Stimulated activated CD8-positive, alpha-beta memory T cell treated with anti-CD3 and anti-CD28 coated beads, Interleukin-4, amount 100 ng/mL, for 4 hours (primary cell): ENCODE measurements around the gene SCOC.
"Not testable (repeated sequence)": the region's sequence is repeated elsewhere in the genome, so short reads cannot be mapped to it uniquely, and the experiment has no call there.

Source experiments
- DNase-seq, 2 donors: peaks; one replicate each; pipeline ENCODE4 v3.0.0-alpha.2; 2020; ENCODE audit warnings: low read depth in 2 of 2, low spot score in 1 of 2

SCOC gene

GRCh38 chr4:140359562-140360427, 13.7 kb upstream of the SCOC start:
- peak; percentile 53 to 65 for DNase-seq

- no peak for DNase-seq
Observed at GRCh38 chr4:140361099-140361498, 12.3 kb upstream of the SCOC start.

- DNase-seq, result no peak
Observed at GRCh38 chr4:140363051-140363450, 10.4 kb upstream of the SCOC start.

- DNase-seq, result no peak
Observed at GRCh38 chr4:140363558-140363957, 9.9 kb upstream of the SCOC start.

- DNase-seq, result no peak
Observed at GRCh38 chr4:140367738-140368137, 5.7 kb upstream of the SCOC start.

- DNase-seq, result no peak
Observed at GRCh38 chr4:140368686-140369085, 4.8 kb upstream of the SCOC start.

GRCh38 chr4:140372751-140373327, 607 bp upstream of the SCOC start:
- no peak for DNase-seq

GRCh38 chr4:140374130-140374477, 658 bp downstream of the SCOC start:
- DNase-seq, result no peak

GRCh38 chr4:140382732-140383131, 9.3 kb downstream of the SCOC start:
- no peak for DNase-seq

GRCh38 chr4:140388015-140388414, 14.6 kb downstream of the SCOC start:
- DNase-seq, result no peak

GRCh38 chr4:140395668-140396067, 22.2 kb downstream of the SCOC start:
- DNase-seq, result no peak

GRCh38 chr4:140400111-140400510, 26.7 kb downstream of the SCOC start:
- no peak for DNase-seq

GRCh38 chr4:140406292-140406691, 32.8 kb downstream of the SCOC start:
- DNase-seq, result no peak

- DNase-seq, result no peak
Observed at GRCh38 chr4:140408974-140409373, 35.5 kb downstream of the SCOC start.

GRCh38 chr4:140413130-140413969, 39.9 kb downstream of the SCOC start:
- DNase-seq, result not testable (repeated sequence)

GRCh38 chr4:140423106-140423505, 49.7 kb downstream of the SCOC start:
- no peak for DNase-seq

- no peak for DNase-seq
Observed at GRCh38 chr4:140426610-140427105, 53.2 kb downstream of the SCOC start.

GRCh38 chr4:140427106-140427918, 53.9 kb downstream of the SCOC start, which contains the start of gene CLGN:
Gene CLGN, minus strand, starts transcription at chr4:140427648. Its CDS starts 14,570 bp downstream, at chr4:140413078.
- DNase-seq, result peak in 1 of 2 donors; percentile 11

- no peak for DNase-seq
Observed at GRCh38 chr4:140427919-140428471, 54.5 kb downstream of the SCOC start.
